ENCODE measurements around the gene GPR55.
"Not testable (repeated sequence)": the region's sequence is repeated elsewhere in the genome, so short reads cannot be mapped to it uniquely, and the experiment has no call there.

Gene GPR55

GRCh38 chr2:230949966-230950873 lies 25.2 kb upstream of the GPR55 start:
- no peak for DNase-seq

DNA sequence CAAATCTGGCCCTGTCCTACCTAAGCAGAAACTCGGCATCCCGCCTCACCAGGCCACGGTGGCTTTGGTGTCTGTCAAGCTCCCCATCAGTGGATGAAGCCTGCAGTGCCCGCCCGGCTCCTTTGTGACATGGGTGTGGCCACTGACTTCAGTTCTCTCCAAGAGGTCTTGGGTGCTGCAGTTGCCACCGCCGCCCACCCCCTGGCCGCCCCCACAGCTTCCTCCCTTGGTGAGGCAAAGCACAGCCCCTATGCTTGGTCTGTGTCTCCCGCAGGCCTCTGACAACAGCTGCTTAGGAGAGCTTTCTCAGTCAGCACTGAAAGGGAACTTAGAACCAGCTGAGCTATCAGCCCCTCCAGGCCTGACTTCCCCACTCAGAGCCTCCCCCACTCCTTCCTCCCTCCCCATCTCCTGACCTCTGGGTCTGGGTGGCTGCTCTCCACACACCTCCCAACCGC lies 22.9 kb upstream of the GPR55 start:
- no peak for DNase-seq

- DNase-seq: no peak
These were observed 22.2 kb upstream of the GPR55 start for GRCh38 chr2:230947235-230947576.

GRCh38 chr2:230946429-230947234 lies 21.6 kb upstream of the GPR55 start:
- no peak for DNase-seq

- no peak for DNase-seq
These were observed 19.8 kb upstream of the GPR55 start for GRCh38 chr2:230944757-230945372.

- no peak for DNase-seq
These were observed 19.1 kb upstream of the GPR55 start for GRCh38 chr2:230944123-230944653.

DNA sequence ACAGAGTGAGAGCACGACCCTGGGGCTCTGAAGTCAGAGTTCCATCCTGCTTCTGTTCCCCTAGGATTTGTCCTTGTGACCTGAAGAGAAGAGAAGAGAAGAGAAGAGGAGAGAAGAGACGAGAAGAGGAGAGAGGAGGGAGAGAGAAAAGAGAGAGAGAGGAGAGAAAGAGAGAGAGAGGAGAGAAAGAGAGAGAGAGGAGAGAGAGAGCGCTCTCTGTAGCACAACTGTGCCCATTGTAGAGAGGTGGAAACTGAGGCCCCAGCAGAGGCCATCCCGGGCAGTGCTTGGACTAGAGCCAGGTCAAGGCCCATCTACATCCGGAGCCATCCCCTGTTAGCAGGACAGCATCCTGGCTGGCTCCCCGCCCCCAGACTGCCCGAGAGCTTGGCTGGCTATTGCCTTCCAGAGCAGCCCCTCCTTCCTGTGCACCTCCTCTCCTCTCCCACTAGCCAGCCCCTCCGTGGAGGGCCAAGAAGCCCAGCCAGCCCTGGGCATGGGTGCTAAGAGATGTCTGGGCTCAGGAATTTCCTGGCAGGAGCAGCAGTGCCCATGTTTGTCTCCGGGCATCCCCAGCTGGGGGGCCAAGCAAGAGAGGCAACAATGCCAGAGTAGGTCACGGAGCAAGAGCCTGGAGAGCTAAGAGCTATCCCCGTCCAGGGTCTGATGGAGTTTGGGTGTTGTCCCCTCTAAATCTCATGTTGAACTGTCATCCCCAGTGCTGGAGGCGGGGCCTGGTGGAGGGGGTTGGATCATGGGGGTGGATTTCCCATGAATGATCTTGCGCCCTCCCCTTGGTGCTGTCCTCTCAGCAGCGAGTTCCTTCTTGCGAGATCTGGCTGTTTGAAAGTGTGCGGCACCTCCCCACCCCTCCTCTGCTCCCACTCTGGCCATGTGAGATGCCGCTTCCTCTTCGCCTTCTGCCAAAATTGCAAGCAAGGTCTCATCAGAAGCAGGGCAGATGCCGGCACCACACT lies 18.2 kb upstream of the GPR55 start:
- no peak for DNase-seq

- peak; percentile 15 for DNase-seq
These were observed 17.3 kb upstream of the GPR55 start for GRCh38 chr2:230942371-230942770.

- no peak for DNase-seq
These were observed 16.4 kb upstream of the GPR55 start for GRCh38 chr2:230941202-230942180.

GRCh38 chr2:230940471-230940815 lies 15.4 kb upstream of the GPR55 start:
- no peak for DNase-seq

DNA sequence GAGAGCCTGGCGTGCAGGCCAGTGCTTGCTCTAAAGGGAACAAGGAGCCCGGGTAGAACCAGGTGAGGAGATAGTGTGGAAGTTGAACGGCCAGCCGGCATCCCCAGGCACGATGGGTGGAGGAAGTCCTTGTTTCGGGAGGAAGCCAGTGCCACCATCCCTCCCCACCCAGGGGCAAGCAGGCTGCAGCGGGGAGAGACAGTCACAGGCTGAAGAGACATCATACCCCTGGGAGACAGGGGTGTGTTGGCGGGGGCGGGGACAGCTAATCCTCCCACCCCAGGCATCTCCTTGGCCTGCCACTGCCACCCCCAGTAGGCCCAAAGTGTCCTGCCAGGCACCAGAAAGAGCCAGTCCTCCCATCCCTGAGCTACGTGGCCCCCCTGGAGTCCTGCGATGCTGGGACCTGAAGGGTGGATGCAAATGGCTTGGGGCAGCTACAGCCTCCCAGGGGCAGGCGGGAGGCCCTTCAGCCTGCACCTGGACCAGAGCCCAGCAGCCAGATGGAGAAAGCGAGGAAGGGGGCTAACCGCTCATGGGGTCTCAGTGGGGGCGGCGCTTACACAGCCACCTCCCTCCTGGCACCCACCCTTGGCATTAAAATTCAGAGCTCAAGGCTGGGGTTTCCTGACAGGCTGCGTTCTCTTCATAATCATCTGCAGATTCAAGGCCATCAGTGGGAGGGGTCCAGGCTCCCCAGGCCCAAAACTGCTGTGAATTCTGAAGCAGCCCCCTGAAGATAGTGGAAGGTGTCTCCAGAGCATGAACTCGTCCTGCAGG lies 14.8 kb upstream of the GPR55 start:
- no peak for DNase-seq

- DNase-seq: no peak
These were observed 14.1 kb upstream of the GPR55 start for GRCh38 chr2:230939066-230939591.

GRCh38 chr2:230938516-230939065 lies 13.5 kb upstream of the GPR55 start:
- DNase-seq: no peak

DNA sequence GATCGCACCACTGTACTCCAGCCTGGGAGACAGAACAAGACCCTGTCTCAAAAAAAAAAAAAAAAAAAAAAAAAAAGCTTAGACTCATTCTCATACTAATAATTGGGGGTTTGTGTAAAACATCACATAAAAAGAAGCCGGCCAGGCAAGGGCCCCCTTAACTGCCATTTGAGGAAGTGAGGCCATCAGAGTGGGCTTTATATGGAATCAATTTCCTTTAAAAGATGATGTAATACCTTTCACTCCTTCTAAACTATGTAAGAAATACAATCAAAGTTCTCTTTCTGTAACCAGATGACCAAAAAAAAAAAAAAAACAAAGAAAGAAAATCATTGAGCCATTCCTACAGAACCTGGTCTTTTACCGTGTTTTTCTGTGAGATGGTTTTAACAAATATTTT lies 13.1 kb upstream of the GPR55 start:
- no peak for DNase-seq

DNA sequence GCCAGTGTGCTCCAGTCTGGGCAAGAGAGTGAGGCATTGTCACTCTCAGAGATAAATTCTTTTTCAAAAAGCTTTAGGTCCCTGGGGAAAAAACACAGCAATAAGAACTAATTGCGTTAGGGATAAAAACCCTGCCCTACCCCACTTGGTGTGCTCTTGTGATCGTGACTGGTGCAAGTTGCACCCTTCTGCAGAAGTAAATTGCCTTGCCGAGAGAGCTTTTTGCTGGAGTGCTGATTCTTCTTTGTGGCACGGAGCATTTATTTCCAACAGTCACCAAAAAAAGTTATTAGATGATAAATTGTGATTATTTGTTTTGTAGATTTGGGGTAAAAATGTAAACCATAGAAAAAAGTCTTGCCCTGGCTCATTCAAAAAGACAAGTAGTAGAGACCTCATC lies 12.3 kb upstream of the GPR55 start:
- DNase-seq: no peak

- not testable (repeated sequence) for DNase-seq
These were observed 11.2 kb upstream of the GPR55 start for GRCh38 chr2:230936243-230936642.

GRCh38 chr2:230935130-230935430 lies 10.0 kb upstream of the GPR55 start:
- DNase-seq: no peak

DNA sequence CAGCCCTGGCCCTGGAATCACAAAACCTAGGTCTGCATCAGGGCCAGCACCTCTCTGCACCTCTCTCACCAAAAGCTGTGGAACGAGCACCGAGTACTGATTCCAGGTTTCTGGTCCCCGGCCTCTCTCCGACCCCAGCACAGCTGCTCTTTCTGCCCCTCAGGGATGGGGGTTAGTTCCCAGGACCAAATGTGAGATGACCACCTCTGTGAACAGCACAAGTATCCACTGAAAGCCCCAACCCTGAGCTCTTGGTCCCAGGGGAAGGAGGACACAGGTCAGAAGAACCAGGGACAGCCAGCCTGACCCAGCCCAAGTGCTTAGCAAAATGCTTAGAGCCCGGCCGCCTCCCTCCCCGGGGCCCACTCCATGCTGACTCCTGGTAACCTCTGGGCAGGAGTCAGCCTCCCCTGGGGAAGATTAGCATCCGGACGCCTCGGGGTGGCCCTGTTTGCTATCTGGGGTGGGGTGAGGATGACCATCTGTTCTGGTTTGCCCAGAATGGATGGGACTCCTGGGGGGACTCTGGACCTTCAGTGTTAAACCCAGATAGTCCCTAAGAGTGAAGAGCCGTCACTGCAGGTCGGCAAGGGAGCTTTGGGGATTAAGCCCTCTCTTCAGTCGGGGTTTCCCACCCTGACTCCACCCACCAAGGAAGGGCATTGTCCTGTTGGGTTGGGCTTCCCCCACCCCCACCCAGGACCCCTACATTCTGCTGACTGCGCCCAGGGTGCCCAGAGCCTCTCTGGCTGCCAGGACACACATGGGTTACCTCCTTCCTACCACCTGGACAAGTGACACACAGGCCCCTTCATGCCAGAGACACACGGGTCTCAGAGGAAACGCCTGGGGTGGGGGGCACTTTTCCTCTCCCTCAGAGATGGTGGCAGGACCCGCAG lies 9.4 kb upstream of the GPR55 start:
- DNase-seq: no peak

Data from RPMI8226 (cell line).